ENCODE measurements around the gene PLEKHG3. TPM values are rescaled to one million over a fixed set of nuclear protein-coding genes. Genes with fewer than 3 reads are reported as not detected.

Gene PLEKHG3
- total RNA-seq, 1 experiment from 2014 or later: 59.3 TPM

- ChIA-PET POLR2A (ENCODE audit: unreplicated experiment) (no interaction called here), CTCF (interaction anchor here (0.6 kb wide), 1 partner anchor 110 kb away, joined by 3 read pairs; no protein-coding TSS in a partner anchor)
- no peaks in the 10 kb centered on the region for H3K79me2 ChIP-seq (ENCODE audit: low read depth)
- no peaks in the 10 kb centered on the region for H4K20me1 ChIP-seq (ENCODE audit: insufficient read depth)
- H3K36me3 ChIP-seq (ENCODE audit: low read depth): no peaks in the 10 kb centered on the region
- BruUV-seq (replicated peaks): no TSS peak
- H3F3A ChIP-seq (ENCODE audit: insufficient read depth, low read depth): no peaks in the 10 kb centered on the region
- H3K27me3 ChIP-seq (ENCODE audit: insufficient read depth, low read depth): no peaks in the 10 kb centered on the region
- no peaks in the 10 kb centered on the region for H3K4me1 ChIP-seq (replicated peaks; ENCODE audit: insufficient read depth)
- H3K4me2 ChIP-seq: no peak overlapping the region
- DNase-seq: no peak
- H3K9me2 ChIP-seq (ENCODE audit: insufficient read depth): no peaks in the 10 kb centered on the region
- H3K9me3 ChIP-seq (ENCODE audit: insufficient read depth, low read depth): no peaks in the 10 kb centered on the region; the same call in 1 of the 2 replicates
- H2AFZ ChIP-seq: no peak overlapping the region
- H3K4me3 ChIP-seq: no peak overlapping the region
- intact Hi-C loops (cut with micrococcal nuclease; ENCODE audit: unreplicated experiment): no loop called here
- no peak overlapping the region for H3K27ac ChIP-seq
- TF ChIP-seq EZH2 (IDR thresholded peaks at IDR 0.05; ENCODE audit: low read depth) (no peak), CTCF (conservative IDR thresholded peaks at IDR 0.05) (no peak)
These were observed 70.0 kb downstream of the PLEKHG3 start for GRCh38 chr14:64774272-64774671.

- CTCF ChIA-PET: interaction anchor here (0.7 to 1.5 kb wide), 2 partner anchors 117 to 231 kb away, joined by 3 to 6 read pairs; no protein-coding TSS in a partner anchor
These were observed 71.0 kb downstream of the PLEKHG3 start for GRCh38 chr14:64775081-64775777.

GRCh38 chr14:64777461-64777860 lies 73.2 kb downstream of the PLEKHG3 start:
- TF ChIP-seq CTCF (conservative IDR thresholded peaks at IDR 0.05): no peak
- no peak overlapping the region for H3K4me2 ChIP-seq
- no peaks in the 10 kb centered on the region for H4K20me1 ChIP-seq (ENCODE audit: insufficient read depth)
- intact Hi-C loops (cut with micrococcal nuclease; ENCODE audit: unreplicated experiment): no loop called here
- POLR2A ChIA-PET (ENCODE audit: unreplicated experiment): interaction anchor here (0.6 kb wide), 1 partner anchor 64 kb away, joined by 3 read pairs; no protein-coding TSS in a partner anchor
- BruUV-seq (replicated peaks): no TSS peak
- H3K27me3 ChIP-seq (ENCODE audit: insufficient read depth, low read depth): 0 out of 2 replicates have a peak, but pooled peaks cover 5% of the 10 kb centered on the region
- no peaks in the 10 kb centered on the region for H3K9me2 ChIP-seq (ENCODE audit: insufficient read depth)
- no peak overlapping the region for H2AFZ ChIP-seq
- no peaks in the 10 kb centered on the region; the same call in 1 of the 2 replicates for H3K9me3 ChIP-seq (ENCODE audit: insufficient read depth, low read depth)
- CTCF ChIA-PET: no interaction called here
- H3K36me3 ChIP-seq (ENCODE audit: low read depth): no peaks in the 10 kb centered on the region
- no peaks in the 10 kb centered on the region for H3K79me2 ChIP-seq (ENCODE audit: low read depth)
- no peak for DNase-seq
- H3K4me3 ChIP-seq: no peak overlapping the region
- H3K27ac ChIP-seq: no peak overlapping the region
- no peaks in the 10 kb centered on the region for H3F3A ChIP-seq (ENCODE audit: insufficient read depth, low read depth)
- H3K4me1 ChIP-seq (replicated peaks; ENCODE audit: insufficient read depth): no peaks in the 10 kb centered on the region

More at GRCh38 chr14:64775081-64775777, 71.0 kb downstream of the PLEKHG3 start:
- Histone ChIP-seq H3K79me2 (ENCODE audit: low read depth) (no peaks in the 10 kb centered on the region), H3K4me2 (no peak overlapping the region), H3K36me3 (ENCODE audit: low read depth) (no peaks in the 10 kb centered on the region), H3K9me3 (ENCODE audit: insufficient read depth, low read depth) (no peaks in the 10 kb centered on the region; the same call in 1 of the 2 replicates), H3K4me3 (no peak overlapping the region), H3K9me2 (ENCODE audit: insufficient read depth) (no peaks in the 10 kb centered on the region), H3K4me1 (replicated peaks; ENCODE audit: insufficient read depth) (no peaks in the 10 kb centered on the region), H4K20me1 (ENCODE audit: insufficient read depth) (no peaks in the 10 kb centered on the region), H2AFZ (no peak overlapping the region), H3K27ac (no peak overlapping the region), H3K27me3 (ENCODE audit: insufficient read depth, low read depth) (no peaks in the 10 kb centered on the region), H3F3A (ENCODE audit: insufficient read depth, low read depth) (no peaks in the 10 kb centered on the region)
- TF ChIP-seq EZH2 (IDR thresholded peaks at IDR 0.05; ENCODE audit: low read depth): no peak
- TF ChIP-seq CTCF (conservative IDR thresholded peaks at IDR 0.05): no peak
- POLR2A ChIA-PET (ENCODE audit: unreplicated experiment): no interaction called here
- BruUV-seq (replicated peaks): no TSS peak
- intact Hi-C loops (cut with micrococcal nuclease; ENCODE audit: unreplicated experiment): no loop called here
- DNase-seq: no peak
